ENCODE results near the gene COA7. TPM values are rescaled to one million over a fixed set of nuclear protein-coding genes. Genes with fewer than 3 reads are reported as not detected.

The COA7 gene
- total RNA-seq, 1 experiment from 2014 or later: 38.9 TPM

GRCh38 chr1:52669696-52670095 is 28.5 kb downstream of the COA7 start:
- Mint-ChIP-seq H3K36me3 (ENCODE audit: insufficient read depth, unreplicated experiment) (peaks cover 4% of the 10 kb centered on the region), H3K27me3 (ENCODE audit: insufficient read depth, unreplicated experiment) (no peaks in the 10 kb centered on the region), H3K9me3 (ENCODE audit: unreplicated experiment) (no peaks in the 10 kb centered on the region), H3K4me1 (ENCODE audit: insufficient read depth, unreplicated experiment) (peaks cover 46% of the 10 kb centered on the region), H3K4me3 (ENCODE audit: unreplicated experiment) (no peak overlapping the region), H3K27ac (ENCODE audit: low read depth, unreplicated experiment) (peak overlapping the region; percentile 94)
- CTCF ChIA-PET: interaction anchor here (0.6 to 4.4 kb wide), 3 partner anchors 10 to 156 kb away, joined by 3 to 30 read pairs (median 9); no protein-coding TSS in a partner anchor
- intact Hi-C loops (cut with micrococcal nuclease): loop anchor here (5.0 to 10.0 kb wide), 3 partner anchors 205 to 542 kb away; partner anchors contain the start of genes ORC1 and PRPF38A
- POLR2A ChIA-PET: interaction anchor here (1.2 to 13.1 kb wide), 9 partner anchors 11 to 149 kb away, joined by 3 to 284 read pairs (median 6); partner anchors contain the start of gene TUT4
- no peak for DNase-seq (ENCODE audit: unreplicated experiment)
- no peak for TF ChIP-seq CTCF (IDR thresholded peaks at IDR 0.05; ENCODE audit: unreplicated experiment)
- BruUV-seq (replicated peaks): no TSS peak

- peak overlapping the region; percentile 54 for H3K4me3 Mint-ChIP-seq (ENCODE audit: unreplicated experiment)
- TF ChIP-seq CTCF (IDR thresholded peaks at IDR 0.05; ENCODE audit: unreplicated experiment): no peak
- no TSS peak for BruUV-seq (replicated peaks)
- H3K9me3 Mint-ChIP-seq (ENCODE audit: unreplicated experiment): no peaks in the 10 kb centered on the region
- ChIA-PET CTCF (interaction anchor here (0.6 to 4.4 kb wide), 7 partner anchors 9 to 119 kb away, joined by 3 to 30 read pairs (median 3); no protein-coding TSS in a partner anchor), POLR2A (interaction anchor here (0.6 to 13.1 kb wide), 10 partner anchors 10 to 206 kb away, joined by 3 to 284 read pairs (median 10); partner anchors contain the start of gene TUT4)
- H3K27me3 Mint-ChIP-seq (ENCODE audit: insufficient read depth, unreplicated experiment): no peaks in the 10 kb centered on the region
- H3K27ac Mint-ChIP-seq (ENCODE audit: low read depth, unreplicated experiment): peak overlapping the region; percentile 94
- H3K4me1 Mint-ChIP-seq (ENCODE audit: insufficient read depth, unreplicated experiment): peaks cover 46% of the 10 kb centered on the region
- intact Hi-C loops (cut with micrococcal nuclease): loop anchor here (5.0 to 10.0 kb wide), 3 partner anchors 204 to 541 kb away; partner anchors contain the start of genes ORC1 and PRPF38A
- DNase-seq (ENCODE audit: unreplicated experiment): peak; percentile 73
- no peaks in the 10 kb centered on the region for H3K36me3 Mint-ChIP-seq (ENCODE audit: insufficient read depth, unreplicated experiment)
Measured at GRCh38 chr1:52668711-52669110, 29.4 kb downstream of the COA7 start.

GRCh38 chr1:52667984-52668383 is 30.2 kb downstream of the COA7 start:
- DNase-seq (ENCODE audit: unreplicated experiment): no peak
- no peak overlapping the region for H3K4me3 Mint-ChIP-seq (ENCODE audit: unreplicated experiment)
- H3K27me3 Mint-ChIP-seq (ENCODE audit: insufficient read depth, unreplicated experiment): no peaks in the 10 kb centered on the region
- ChIA-PET POLR2A (interaction anchor here (0.6 to 13.1 kb wide), 9 partner anchors 9 to 263 kb away, joined by 3 to 284 read pairs (median 10); partner anchors contain the start of gene TUT4), CTCF (interaction anchor here (0.6 to 4.4 kb wide), 5 partner anchors 9 to 232 kb away, joined by 3 to 30 read pairs (median 4); no protein-coding TSS in a partner anchor)
- H3K36me3 Mint-ChIP-seq (ENCODE audit: insufficient read depth, unreplicated experiment): no peaks in the 10 kb centered on the region
- H3K9me3 Mint-ChIP-seq (ENCODE audit: unreplicated experiment): no peaks in the 10 kb centered on the region
- peaks cover 46% of the 10 kb centered on the region for H3K4me1 Mint-ChIP-seq (ENCODE audit: insufficient read depth, unreplicated experiment)
- peak overlapping the region; percentile 94 for H3K27ac Mint-ChIP-seq (ENCODE audit: low read depth, unreplicated experiment)
- no peak for TF ChIP-seq CTCF (IDR thresholded peaks at IDR 0.05; ENCODE audit: unreplicated experiment)
- intact Hi-C loops (cut with micrococcal nuclease): loop anchor here (5.0 to 10.0 kb wide), 3 partner anchors 203 to 541 kb away; partner anchors contain the start of genes ORC1 and PRPF38A
- no TSS peak for BruUV-seq (replicated peaks)

- no peak for TF ChIP-seq CTCF (IDR thresholded peaks at IDR 0.05; ENCODE audit: unreplicated experiment)
- H3K27ac Mint-ChIP-seq (ENCODE audit: low read depth, unreplicated experiment): peak overlapping the region; percentile 94
- no peak for DNase-seq (ENCODE audit: unreplicated experiment)
- CTCF ChIA-PET: interaction anchor here (0.6 to 4.4 kb wide), 5 partner anchors 19 to 231 kb away, joined by 3 to 30 read pairs (median 4); no protein-coding TSS in a partner anchor
- BruUV-seq (replicated peaks): no TSS peak
- H3K4me3 Mint-ChIP-seq (ENCODE audit: unreplicated experiment): no peak overlapping the region
- POLR2A ChIA-PET: interaction anchor here (0.9 to 13.1 kb wide), 8 partner anchors 8 to 262 kb away, joined by 4 to 284 read pairs (median 18); partner anchors contain the start of genes COA7 and TUT4
- intact Hi-C loops (cut with micrococcal nuclease): loop anchor here (5.0 to 10.0 kb wide), 3 partner anchors 202 to 540 kb away; partner anchors contain the start of genes ORC1 and PRPF38A
- H3K27me3 Mint-ChIP-seq (ENCODE audit: insufficient read depth, unreplicated experiment): no peaks in the 10 kb centered on the region
- no peaks in the 10 kb centered on the region for H3K36me3 Mint-ChIP-seq (ENCODE audit: insufficient read depth, unreplicated experiment)
- H3K9me3 Mint-ChIP-seq (ENCODE audit: unreplicated experiment): no peaks in the 10 kb centered on the region
- peaks cover 47% of the 10 kb centered on the region for H3K4me1 Mint-ChIP-seq (ENCODE audit: insufficient read depth, unreplicated experiment)
Measured at GRCh38 chr1:52667290-52667689, 30.9 kb downstream of the COA7 start.

All from MCF 10A (cell line).